ENCODE measurements around the gene MRPL54. TPM values are rescaled to one million over a fixed set of nuclear protein-coding genes. Genes with fewer than 3 reads are reported as not detected.

Gene MRPL54
- total RNA-seq, 1 experiment from 2014 or later: 85.7 TPM

- Mint-ChIP-seq H3K4me1 (ENCODE audit: insufficient read depth, unreplicated experiment) (no peaks in the 10 kb centered on the region), H3K27ac (ENCODE audit: low read depth, unreplicated experiment) (no peak overlapping the region), H3K9me3 (ENCODE audit: unreplicated experiment) (no peaks in the 10 kb centered on the region), H3K4me3 (ENCODE audit: unreplicated experiment) (no peak overlapping the region), H3K27me3 (ENCODE audit: insufficient read depth, unreplicated experiment) (no peaks in the 10 kb centered on the region), H3K36me3 (ENCODE audit: insufficient read depth, unreplicated experiment) (peaks cover 6% of the 10 kb centered on the region)
- no peak for DNase-seq (ENCODE audit: unreplicated experiment)
- ChIA-PET CTCF (interaction anchor here (0.5 to 0.7 kb wide), 3 partner anchors 44 to 177 kb away, joined by 3 to 5 read pairs (median 5); no protein-coding TSS in a partner anchor), POLR2A (no interaction called here)
- no TSS peak for BruUV-seq (replicated peaks)
- TF ChIP-seq CTCF (IDR thresholded peaks at IDR 0.05; ENCODE audit: unreplicated experiment): no peak
- intact Hi-C loops (cut with micrococcal nuclease): no loop called here
These were observed 46.1 kb downstream of the MRPL54 start for GRCh38 chr19:3808420-3809143.

GRCh38 chr19:3809881-3810707, 47.6 kb downstream of the MRPL54 start:
- no TSS peak for BruUV-seq (replicated peaks)
- CTCF ChIA-PET: no interaction called here

GRCh38 chr19:3810708-3811355, 48.4 kb downstream of the MRPL54 start:
- Mint-ChIP-seq H3K27ac (ENCODE audit: low read depth, unreplicated experiment) (no peak overlapping the region), H3K36me3 (ENCODE audit: insufficient read depth, unreplicated experiment) (peaks cover 6% of the 10 kb centered on the region), H3K4me3 (ENCODE audit: unreplicated experiment) (no peak overlapping the region), H3K9me3 (ENCODE audit: unreplicated experiment) (no peaks in the 10 kb centered on the region), H3K4me1 (ENCODE audit: insufficient read depth, unreplicated experiment) (no peaks in the 10 kb centered on the region), H3K27me3 (ENCODE audit: insufficient read depth, unreplicated experiment) (no peaks in the 10 kb centered on the region)
- ChIA-PET CTCF (no interaction called here), POLR2A (no interaction called here)
- no peak for TF ChIP-seq CTCF (IDR thresholded peaks at IDR 0.05; ENCODE audit: unreplicated experiment)
- DNase-seq (ENCODE audit: unreplicated experiment): no peak
- intact Hi-C loops (cut with micrococcal nuclease): no loop called here
- BruUV-seq (replicated peaks): no TSS peak

More at GRCh38 chr19:3809881-3810707, 47.6 kb downstream of the MRPL54 start:
- Mint-ChIP-seq H3K4me3 (ENCODE audit: unreplicated experiment) (no peak overlapping the region), H3K27me3 (ENCODE audit: insufficient read depth, unreplicated experiment) (no peaks in the 10 kb centered on the region), H3K36me3 (ENCODE audit: insufficient read depth, unreplicated experiment) (peaks cover 6% of the 10 kb centered on the region), H3K27ac (ENCODE audit: low read depth, unreplicated experiment) (no peak overlapping the region), H3K9me3 (ENCODE audit: unreplicated experiment) (no peaks in the 10 kb centered on the region), H3K4me1 (ENCODE audit: insufficient read depth, unreplicated experiment) (no peaks in the 10 kb centered on the region)
- POLR2A ChIA-PET: no interaction called here
- TF ChIP-seq CTCF (IDR thresholded peaks at IDR 0.05; ENCODE audit: unreplicated experiment): no peak
- no peak for DNase-seq (ENCODE audit: unreplicated experiment)
- intact Hi-C loops (cut with micrococcal nuclease): no loop called here
